ENCODE data around the gene FDPS.
A peak's percentile ranks its signal among the peaks of the same experiment; 100 is the strongest.

Gene FDPS

DNA sequence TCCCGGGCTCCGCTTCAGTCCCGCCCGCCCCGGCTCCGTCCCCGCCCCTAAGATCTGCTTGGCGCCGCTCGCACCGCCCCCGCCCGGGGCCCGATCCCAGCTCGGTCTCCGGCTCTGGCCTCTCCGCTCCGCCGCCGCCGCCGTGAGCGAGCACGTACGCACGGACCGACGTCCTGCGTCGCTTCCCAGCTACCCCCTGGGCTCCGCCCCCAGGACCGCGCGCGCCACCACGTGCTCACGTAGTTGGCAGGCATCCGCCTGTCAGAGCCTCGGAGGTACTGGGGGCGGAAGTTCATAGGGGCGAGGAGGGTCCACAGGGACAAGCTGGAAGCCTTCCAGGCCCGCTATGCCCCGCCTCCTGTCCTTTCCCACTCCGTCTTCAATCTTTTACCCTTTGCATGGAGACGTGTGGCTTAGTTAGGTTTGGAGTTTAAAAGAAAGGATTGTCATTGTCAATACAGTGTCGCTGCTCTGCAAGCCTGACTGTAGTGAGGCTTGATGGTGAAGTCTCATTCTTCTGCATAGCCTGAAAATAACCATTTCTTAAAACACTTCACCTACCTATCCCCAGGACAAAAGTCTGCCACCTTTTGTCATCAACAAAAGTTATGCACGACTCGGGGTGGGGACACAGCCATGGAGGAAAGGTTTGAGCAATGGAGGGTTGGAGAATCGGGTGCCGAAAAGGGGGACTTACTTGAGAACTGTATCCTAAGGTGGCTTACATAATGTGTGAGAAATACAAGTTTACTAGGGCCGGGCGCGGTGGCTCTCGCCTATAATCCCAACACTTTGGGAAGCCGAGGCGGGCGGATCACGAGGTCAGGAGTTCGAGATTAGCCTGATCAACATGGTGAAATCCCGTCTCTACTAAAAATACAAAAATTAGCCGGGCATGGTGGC is 35.1 kb upstream of the FDPS start, which contains the start of gene CLK2 (continued):
- TF ChIP-seq SALL2 (tag by site-specific recombination; IDR thresholded peaks at IDR 0.05; ENCODE audit: borderline replicate concordance) = no peak
- TF ChIP-seq ZNF623 (tag by site-specific recombination; IDR thresholded peaks at IDR 0.05) = no peak
- TF ChIP-seq IKZF3 (tag by site-specific recombination; IDR thresholded peaks at IDR 0.05) = peak; percentile 60
- no peak for TF ChIP-seq ZNF670 (tag by site-specific recombination; IDR thresholded peaks at IDR 0.05; ENCODE audit: low read depth)

DNA sequence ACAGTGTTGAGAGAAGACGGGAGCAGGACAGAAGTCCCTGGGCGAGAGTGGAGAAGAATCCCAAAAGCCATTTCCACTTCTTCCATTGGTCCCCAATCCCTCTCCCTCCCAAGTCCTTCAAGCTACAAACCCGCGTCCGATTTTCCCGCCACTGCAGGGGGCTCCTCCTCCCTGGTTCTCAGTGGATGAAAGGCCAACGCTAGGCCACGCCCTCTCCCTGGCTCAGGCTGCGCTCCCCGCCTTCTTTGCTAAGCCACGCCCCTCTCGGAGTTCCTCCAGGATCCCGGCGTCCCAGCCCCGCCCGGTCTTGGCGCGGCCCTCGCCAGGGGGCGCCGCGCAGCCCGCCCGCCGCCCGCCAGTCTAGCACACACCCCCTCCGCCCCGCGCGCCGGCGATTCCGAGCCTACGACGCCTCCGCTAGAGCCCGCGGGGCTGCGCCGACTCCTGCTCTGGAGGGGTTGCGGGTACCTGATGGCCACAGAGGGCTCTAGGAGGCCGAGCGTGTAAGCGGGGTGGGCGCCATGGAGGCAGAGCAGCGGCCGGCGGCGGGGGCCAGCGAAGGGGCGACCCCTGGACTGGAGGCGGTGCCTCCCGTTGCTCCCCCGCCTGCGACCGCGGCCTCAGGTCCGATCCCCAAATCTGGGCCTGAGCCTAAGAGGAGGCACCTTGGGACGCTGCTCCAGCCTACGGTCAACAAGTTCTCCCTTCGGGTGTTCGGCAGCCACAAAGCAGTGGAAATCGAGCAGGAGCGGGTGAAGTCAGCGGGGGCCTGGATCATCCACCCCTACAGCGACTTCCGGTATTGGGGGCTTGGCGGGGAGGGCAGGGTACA is 31.4 kb upstream of the FDPS start, which contains the start of gene HCN3:
Gene HCN3, plus strand, starts transcription at position 394 of the 832 bp plus-strand sequence. Its CDS starts 128 bp downstream, at position 522.
- Histone ChIP-seq H3K9me3 (ENCODE audit: control insufficient read depth, insufficient read depth, low read depth, low read length) (no peaks in the 10 kb centered on the region), H3K27ac (ENCODE audit: extremely low read depth, low read depth, low read length) (peak within 1 kb of the TSS; percentile 58; the same call in 1 of the 2 replicates), H3K4me1 (ENCODE audit: control insufficient read depth, insufficient read depth, low read length) (no peaks in the 10 kb centered on the region), H3K36me3 (ENCODE audit: control insufficient read depth in 2 of 2, insufficient read depth in 1 of 2, low read length in 2 of 2) (peaks cover 0 to 4% of the 10 kb centered on the region in 2 experiments; a peak in 1 of 3 replicates), H3K4me3 (ENCODE audit: low read depth, low read length) (peak within 1 kb of the TSS; percentile 75)
- CTCF ChIA-PET = interaction anchor here (0.6 to 5.2 kb wide), 17 partner anchors 10 to 203 kb away, joined by 3 to 45 read pairs (median 3); partner anchors contain the start of gene KRTCAP2
- POLR2A ChIA-PET = interaction anchor here (0.6 to 1.4 kb wide), 10 partner anchors 9 to 188 kb away, joined by 3 to 7 read pairs (median 4); partner anchors contain the start of genes FDPS and SCAMP3
- no peak for TF ChIP-seq ZNF423 (tag by site-specific recombination; IDR thresholded peaks at IDR 0.05)
- TF ChIP-seq ZNF394 (tag by site-specific recombination; IDR thresholded peaks at IDR 0.05; ENCODE audit: borderline replicate concordance) = no peak; the same call in 1 of the 2 replicates
- TF ChIP-seq, protein P1, sequence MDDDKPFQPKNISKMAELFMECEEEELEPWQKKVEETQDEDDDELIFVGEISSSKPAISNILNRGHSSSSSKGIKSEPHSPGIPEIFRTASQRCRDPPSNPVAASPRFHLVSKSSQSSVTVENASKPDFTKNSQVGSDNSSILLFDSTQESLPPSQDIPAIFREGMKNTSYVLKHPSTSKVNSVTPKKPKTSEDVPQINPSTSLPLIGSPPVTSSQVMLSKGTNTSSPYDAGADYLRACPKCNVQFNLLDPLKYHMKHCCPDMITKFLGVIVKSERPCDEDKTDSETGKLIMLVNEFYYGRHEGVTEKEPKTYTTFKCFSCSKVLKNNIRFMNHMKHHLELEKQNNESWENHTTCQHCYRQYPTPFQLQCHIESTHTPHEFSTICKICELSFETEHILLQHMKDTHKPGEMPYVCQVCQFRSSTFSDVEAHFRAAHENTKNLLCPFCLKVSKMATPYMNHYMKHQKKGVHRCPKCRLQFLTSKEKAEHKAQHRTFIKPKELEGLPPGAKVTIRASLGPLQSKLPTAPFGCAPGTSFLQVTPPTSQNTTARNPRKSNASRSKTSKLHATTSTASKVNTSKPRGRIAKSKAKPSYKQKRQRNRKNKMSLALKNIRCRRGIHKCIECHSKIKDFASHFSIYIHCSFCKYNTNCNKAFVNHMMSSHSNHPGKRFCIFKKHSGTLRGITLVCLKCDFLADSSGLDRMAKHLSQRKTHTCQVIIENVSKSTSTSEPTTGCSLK (tag by site-specific recombination; IDR thresholded peaks at IDR 0.05) = no peak
- TF ChIP-seq SP3 (tag by site-specific recombination; IDR thresholded peaks at IDR 0.05) = peak; percentile 88
- no peak for TF ChIP-seq ZNF433 (tag by site-specific recombination; IDR thresholded peaks at IDR 0.05; ENCODE audit: low read depth)
- TF ChIP-seq, protein P2, sequence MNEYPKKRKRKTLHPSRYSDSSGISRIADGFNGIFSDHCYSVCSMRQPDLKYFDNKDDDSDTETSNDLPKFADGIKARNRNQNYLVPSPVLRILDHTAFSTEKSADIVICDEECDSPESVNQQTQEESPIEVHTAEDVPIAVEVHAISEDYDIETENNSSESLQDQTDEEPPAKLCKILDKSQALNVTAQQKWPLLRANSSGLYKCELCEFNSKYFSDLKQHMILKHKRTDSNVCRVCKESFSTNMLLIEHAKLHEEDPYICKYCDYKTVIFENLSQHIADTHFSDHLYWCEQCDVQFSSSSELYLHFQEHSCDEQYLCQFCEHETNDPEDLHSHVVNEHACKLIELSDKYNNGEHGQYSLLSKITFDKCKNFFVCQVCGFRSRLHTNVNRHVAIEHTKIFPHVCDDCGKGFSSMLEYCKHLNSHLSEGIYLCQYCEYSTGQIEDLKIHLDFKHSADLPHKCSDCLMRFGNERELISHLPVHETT (tag by site-specific recombination; IDR thresholded peaks at IDR 0.05) = 0 out of 2 replicates have a peak, but pooled peaks have one; percentile 14
- TF ChIP-seq, protein P3, sequence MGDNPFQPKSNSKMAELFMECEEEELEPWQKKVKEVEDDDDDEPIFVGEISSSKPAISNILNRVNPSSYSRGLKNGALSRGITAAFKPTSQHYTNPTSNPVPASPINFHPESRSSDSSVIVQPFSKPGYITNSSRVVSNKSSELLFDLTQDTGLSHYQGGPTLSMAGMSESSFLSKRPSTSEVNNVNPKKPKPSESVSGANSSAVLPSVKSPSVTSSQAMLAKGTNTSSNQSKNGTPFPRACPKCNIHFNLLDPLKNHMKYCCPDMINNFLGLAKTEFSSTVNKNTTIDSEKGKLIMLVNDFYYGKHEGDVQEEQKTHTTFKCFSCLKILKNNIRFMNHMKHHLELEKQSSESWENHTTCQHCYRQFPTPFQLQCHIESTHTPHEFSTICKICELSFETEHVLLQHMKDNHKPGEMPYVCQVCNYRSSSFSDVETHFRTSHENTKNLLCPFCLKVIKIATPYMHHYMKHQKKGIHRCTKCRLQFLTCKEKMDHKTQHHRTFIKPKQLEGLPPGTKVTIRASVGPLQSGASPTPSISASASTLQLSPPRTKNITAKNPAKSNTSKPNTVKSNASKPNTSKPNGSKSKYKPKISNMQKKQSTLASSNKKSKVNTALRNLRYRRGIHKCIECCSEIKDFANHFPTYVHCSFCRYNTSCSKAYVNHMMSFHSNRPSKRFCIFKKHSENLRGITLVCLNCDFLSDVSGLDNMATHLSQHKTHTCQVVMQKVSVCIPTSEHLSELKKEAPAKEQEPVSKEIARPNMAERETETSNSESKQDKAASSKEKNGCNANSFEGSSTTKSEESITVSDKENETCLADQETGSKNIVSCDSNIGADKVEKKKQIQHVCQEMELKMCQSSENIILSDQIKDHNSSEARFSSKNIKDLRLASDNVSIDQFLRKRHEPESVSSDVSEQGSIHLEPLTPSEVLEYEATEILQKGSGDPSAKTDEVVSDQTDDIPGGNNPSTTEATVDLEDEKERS (tag by site-specific recombination; IDR thresholded peaks at IDR 0.05) = no peak
- no peak for TF ChIP-seq ZNF791 (tag by site-specific recombination; IDR thresholded peaks at IDR 0.05)
- TF ChIP-seq SETDB1 (IDR thresholded peaks at IDR 0.05; ENCODE audit: insufficient read length, low read length) = no peak
- no peak for TF ChIP-seq ZNF239 (tag by site-specific recombination; IDR thresholded peaks at IDR 0.05)
- TF ChIP-seq ZNF654 (tag by site-specific recombination; IDR thresholded peaks at IDR 0.05; ENCODE audit: low read depth) = no peak
- TF ChIP-seq ZNF837 (tag by site-specific recombination; IDR thresholded peaks at IDR 0.05) = no peak
- TF ChIP-seq ZNF776 (tag by site-specific recombination; IDR thresholded peaks at IDR 0.05; ENCODE audit: borderline replicate concordance) = no peak
- peak; percentile 69 for TF ChIP-seq KLF8 (tag by site-specific recombination; IDR thresholded peaks at IDR 0.05)
- no peak for TF ChIP-seq ZNF658 (tag by site-specific recombination; IDR thresholded peaks at IDR 0.05)
- no peak for TF ChIP-seq ZNF558 (tag by site-specific recombination; IDR thresholded peaks at IDR 0.05)
- TF ChIP-seq OSR2 (tag by site-specific recombination; IDR thresholded peaks at IDR 0.05) = no peak
- TF ChIP-seq ZNF426 (tag by site-specific recombination; IDR thresholded peaks at IDR 0.05) = no peak
- TF ChIP-seq ZNF266 (tag by site-specific recombination; IDR thresholded peaks at IDR 0.05; ENCODE audit: low read depth) = no peak
- peak; percentile 95 for TF ChIP-seq KLF10 (tag by site-specific recombination; IDR thresholded peaks at IDR 0.05)
- TF ChIP-seq ZNF768 (tag by site-specific recombination; IDR thresholded peaks at IDR 0.05) = no peak
- no peak for TF ChIP-seq MEIS1 (CRISPR knock-in tag; IDR thresholded peaks at IDR 0.05; ENCODE audit: borderline replicate concordance)
- no peak for TF ChIP-seq ZNF155 (tag by site-specific recombination; IDR thresholded peaks at IDR 0.05)
- no peak for TF ChIP-seq ZNF292 (tag by site-specific recombination; IDR thresholded peaks at IDR 0.05; ENCODE audit: borderline replicate concordance, low read depth)

Measured in HEK293 (cell line).